ENCODE results near the gene RIC1.

The RIC1 gene

DNA sequence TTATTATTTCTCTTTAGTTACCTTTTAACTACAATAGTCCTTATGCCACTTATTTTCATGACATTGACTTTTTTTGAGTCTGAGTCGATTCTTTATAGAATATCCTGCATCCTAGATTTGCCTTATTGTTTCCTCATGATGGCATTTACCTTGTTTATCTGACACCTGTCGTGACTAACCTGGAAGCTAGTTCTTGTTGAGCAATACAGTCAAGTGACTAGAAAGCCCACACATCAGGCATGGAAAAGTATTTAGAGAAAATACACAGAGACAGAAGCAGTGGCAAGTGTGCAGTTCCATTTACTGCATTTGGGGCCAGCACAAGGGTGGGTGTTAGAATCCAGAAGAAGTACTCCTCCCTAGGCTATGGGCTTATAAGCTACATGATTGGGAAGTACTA is 106.2 kb downstream of the RIC1 start:
- peaks cover 16% of the 10 kb centered on the region for H3K36me3 Mint-ChIP-seq (ENCODE audit: insufficient read depth)
- H3K9me3 Mint-ChIP-seq: no peaks in the 10 kb centered on the region

DNA sequence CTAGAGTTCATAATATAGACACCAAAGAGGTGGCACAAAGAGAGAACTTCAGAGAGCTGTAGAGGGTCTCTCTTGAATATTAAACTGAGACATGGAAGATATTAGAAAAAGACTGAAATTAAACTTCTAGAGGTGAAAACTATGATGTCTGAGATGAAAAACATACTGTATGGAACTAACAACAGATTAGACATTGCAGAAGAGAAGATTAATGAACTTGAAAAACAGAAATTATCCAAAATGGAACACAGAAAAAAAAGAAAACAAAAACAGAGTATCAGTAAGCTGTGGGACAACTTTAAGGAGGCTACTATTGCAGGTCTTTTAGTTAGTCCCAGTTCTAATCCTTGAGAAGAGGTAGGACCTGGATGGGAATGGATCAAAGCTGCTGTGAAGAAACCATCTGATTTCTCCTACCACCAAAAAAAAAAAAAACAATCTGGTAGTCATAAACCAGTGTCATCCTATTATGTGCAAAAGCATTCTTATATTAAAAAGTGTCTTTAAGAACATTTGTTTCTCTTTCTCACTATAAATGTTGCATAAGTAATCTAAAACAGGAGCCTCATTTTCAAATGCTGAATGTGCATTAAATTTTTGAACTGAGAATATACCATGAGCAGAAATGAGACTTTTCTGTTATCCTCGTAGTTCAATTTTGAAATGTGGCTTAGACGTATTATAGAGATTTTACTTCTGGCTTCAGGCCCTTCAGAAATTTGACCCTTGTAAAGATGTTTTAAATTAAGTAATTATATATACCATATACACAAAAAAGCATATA is 107.8 kb downstream of the RIC1 start:
- ATAC-seq (replicated peaks) (no peak), DNase-seq (no peak)
- Mint-ChIP-seq H3K9me3 (no peaks in the 10 kb centered on the region), H3K36me3 (ENCODE audit: insufficient read depth) (peaks cover 16% of the 10 kb centered on the region), H3K4me3 (no peak overlapping the region), H3K27ac (peak overlapping the region in 1 of 2 donors; percentile 17), H3K27me3 (no peaks in the 10 kb centered on the region), H3K4me1 (ENCODE audit: low read depth in 2 of 2) (no peaks in the 10 kb centered on the region)

More for the DNA sequence above, 106.2 kb downstream of the RIC1 start:
- DNase-seq (no peak), ATAC-seq (replicated peaks) (no peak)
- no peak overlapping the region for H3K4me3 Mint-ChIP-seq
- no peaks in the 10 kb centered on the region for H3K4me1 Mint-ChIP-seq (ENCODE audit: low read depth in 2 of 2)
- no peaks in the 10 kb centered on the region for H3K27me3 Mint-ChIP-seq
- H3K27ac Mint-ChIP-seq: no peak overlapping the region

DNA sequence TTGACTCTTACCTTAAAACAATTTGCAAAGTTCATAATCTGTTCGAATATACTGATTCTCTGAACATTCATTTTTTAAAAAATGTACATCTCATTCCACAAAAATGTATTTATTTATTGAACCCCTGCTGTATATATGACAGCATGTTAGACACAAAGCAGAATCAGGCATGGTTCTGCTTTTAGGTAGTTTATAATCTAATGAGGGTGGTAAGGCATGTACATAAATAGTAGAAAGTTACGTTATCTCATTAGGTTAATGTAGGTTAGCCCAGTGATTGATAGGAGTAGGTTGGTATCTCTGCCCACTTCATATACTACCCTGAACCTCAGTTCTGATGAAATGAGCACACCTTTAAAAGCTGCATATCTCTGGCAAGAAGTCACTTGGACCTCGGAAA is 114.2 kb downstream of the RIC1 start:
- H3K4me1 Mint-ChIP-seq (ENCODE audit: low read depth in 2 of 2): no peaks in the 10 kb centered on the region
- H3K36me3 Mint-ChIP-seq (ENCODE audit: insufficient read depth): peaks cover 19% of the 10 kb centered on the region
- no peaks in the 10 kb centered on the region for H3K27me3 Mint-ChIP-seq
- no peak overlapping the region for H3K27ac Mint-ChIP-seq
- ATAC-seq (replicated peaks) (no peak), DNase-seq (no peak)
- no peak overlapping the region for H3K4me3 Mint-ChIP-seq
- H3K9me3 Mint-ChIP-seq: no peaks in the 10 kb centered on the region

GRCh38 chr9:5748438-5748837 is 119.5 kb downstream of the RIC1 start:
- H3K4me1 Mint-ChIP-seq (ENCODE audit: low read depth in 2 of 2): peaks cover 2 to 4% of the 10 kb centered on the region in 2 donors
- ATAC-seq (replicated peaks): no peak
- no peaks in the 10 kb centered on the region for H3K9me3 Mint-ChIP-seq
- DNase-seq: no peak
- no peak overlapping the region for H3K27ac Mint-ChIP-seq
- no peak overlapping the region for H3K4me3 Mint-ChIP-seq
- peaks cover 30% of the 10 kb centered on the region for H3K36me3 Mint-ChIP-seq (ENCODE audit: insufficient read depth)
- H3K27me3 Mint-ChIP-seq: no peaks in the 10 kb centered on the region

- no peak overlapping the region for H3K27ac Mint-ChIP-seq
- peaks cover 25% of the 10 kb centered on the region for H3K36me3 Mint-ChIP-seq (ENCODE audit: insufficient read depth)
These were observed 120.4 kb downstream of the RIC1 start for GRCh38 chr9:5749306-5749705.

DNA sequence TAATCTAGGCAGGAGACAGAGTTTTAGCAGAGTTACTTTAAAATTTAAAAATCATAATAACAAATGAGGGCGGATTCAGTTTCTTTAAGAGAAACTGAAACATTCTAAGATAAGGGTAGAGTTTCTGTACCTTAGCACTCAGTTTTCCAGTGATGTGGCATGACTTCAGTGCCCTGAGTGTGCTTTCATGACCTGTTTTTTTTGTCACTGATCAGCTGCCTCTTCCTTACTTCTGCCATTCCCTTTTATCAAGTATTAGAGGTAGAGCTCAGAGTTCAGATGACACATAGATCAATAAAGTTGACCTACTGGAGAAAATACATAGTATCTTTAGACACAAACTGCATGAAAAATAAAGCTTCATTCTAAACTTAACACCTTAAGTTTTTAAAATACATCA is 121.7 kb downstream of the RIC1 start:
- peak overlapping the region in 1 of 2 donors; percentile 46 for H3K27ac Mint-ChIP-seq

More at GRCh38 chr9:5749306-5749705, 120.4 kb downstream of the RIC1 start:
- no peak overlapping the region for H3K4me3 Mint-ChIP-seq
- no peaks in the 10 kb centered on the region for H3K9me3 Mint-ChIP-seq
- DNase-seq: no peak
- H3K4me1 Mint-ChIP-seq (ENCODE audit: low read depth in 2 of 2): peaks cover 2 to 4% of the 10 kb centered on the region in 2 donors
- no peak for ATAC-seq (replicated peaks)
- no peaks in the 10 kb centered on the region for H3K27me3 Mint-ChIP-seq

DNA sequence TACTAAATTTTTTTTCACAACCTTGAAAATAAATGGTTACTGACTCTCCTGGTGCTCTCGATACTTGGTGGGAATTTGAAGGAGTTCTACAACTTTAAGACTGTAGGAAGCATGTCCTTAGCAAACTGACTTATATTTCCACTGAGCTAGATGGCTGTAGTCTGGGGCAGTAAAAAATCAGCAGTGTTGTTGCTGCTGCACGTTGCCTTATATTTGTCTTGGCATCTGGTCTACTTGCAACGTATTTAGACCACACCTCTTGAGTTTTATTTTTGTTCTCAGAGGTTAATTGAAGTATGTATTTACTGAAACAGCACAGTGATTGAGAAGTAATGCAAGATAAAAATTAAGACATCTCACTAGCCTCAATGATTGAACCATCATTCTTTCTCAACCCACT is 127.7 kb downstream of the RIC1 start:
- Mint-ChIP-seq H3K27ac (no peak overlapping the region), H3K27me3 (no peaks in the 10 kb centered on the region), H3K9me3 (no peaks in the 10 kb centered on the region), H3K4me3 (no peak overlapping the region), H3K36me3 (ENCODE audit: insufficient read depth) (peaks cover 33% of the 10 kb centered on the region), H3K4me1 (ENCODE audit: low read depth in 2 of 2) (no peaks in the 10 kb centered on the region)
- DNase-seq (no peak), ATAC-seq (replicated peaks) (no peak)

More for the DNA sequence above, 121.7 kb downstream of the RIC1 start:
- H3K9me3 Mint-ChIP-seq: no peaks in the 10 kb centered on the region
- DNase-seq (no peak), ATAC-seq (replicated peaks) (no peak)
- H3K36me3 Mint-ChIP-seq (ENCODE audit: insufficient read depth): peaks cover 18% of the 10 kb centered on the region
- H3K4me3 Mint-ChIP-seq: no peak overlapping the region
- H3K4me1 Mint-ChIP-seq (ENCODE audit: low read depth in 2 of 2): peaks cover 2 to 4% of the 10 kb centered on the region in 2 donors
- H3K27me3 Mint-ChIP-seq: no peaks in the 10 kb centered on the region

- Mint-ChIP-seq H3K27me3 (no peaks in the 10 kb centered on the region), H3K4me3 (no peak overlapping the region), H3K27ac (peak overlapping the region in 1 of 2 donors; percentile 26), H3K36me3 (ENCODE audit: insufficient read depth) (peaks cover 54% of the 10 kb centered on the region), H3K4me1 (ENCODE audit: low read depth in 2 of 2) (peaks cover 0 to 5% of the 10 kb centered on the region in 2 donors), H3K9me3 (no peaks in the 10 kb centered on the region)
- ATAC-seq (replicated peaks) (no peak), DNase-seq (no peak)
These were observed 131.4 kb downstream of the RIC1 start for GRCh38 chr9:5760338-5760737.

- no peak overlapping the region for H3K4me3 Mint-ChIP-seq
- peak overlapping the region; percentile 5 to 24 for H3K27ac Mint-ChIP-seq
- ATAC-seq (replicated peaks) (no peak), DNase-seq (no peak)
- peaks cover 63% of the 10 kb centered on the region for H3K36me3 Mint-ChIP-seq (ENCODE audit: insufficient read depth)
- H3K4me1 Mint-ChIP-seq (ENCODE audit: low read depth in 2 of 2): peaks cover 0 to 5% of the 10 kb centered on the region in 2 donors
- no peaks in the 10 kb centered on the region for H3K9me3 Mint-ChIP-seq
- H3K27me3 Mint-ChIP-seq: no peaks in the 10 kb centered on the region
These were observed 133.5 kb downstream of the RIC1 start for GRCh38 chr9:5762421-5762820.

DNA sequence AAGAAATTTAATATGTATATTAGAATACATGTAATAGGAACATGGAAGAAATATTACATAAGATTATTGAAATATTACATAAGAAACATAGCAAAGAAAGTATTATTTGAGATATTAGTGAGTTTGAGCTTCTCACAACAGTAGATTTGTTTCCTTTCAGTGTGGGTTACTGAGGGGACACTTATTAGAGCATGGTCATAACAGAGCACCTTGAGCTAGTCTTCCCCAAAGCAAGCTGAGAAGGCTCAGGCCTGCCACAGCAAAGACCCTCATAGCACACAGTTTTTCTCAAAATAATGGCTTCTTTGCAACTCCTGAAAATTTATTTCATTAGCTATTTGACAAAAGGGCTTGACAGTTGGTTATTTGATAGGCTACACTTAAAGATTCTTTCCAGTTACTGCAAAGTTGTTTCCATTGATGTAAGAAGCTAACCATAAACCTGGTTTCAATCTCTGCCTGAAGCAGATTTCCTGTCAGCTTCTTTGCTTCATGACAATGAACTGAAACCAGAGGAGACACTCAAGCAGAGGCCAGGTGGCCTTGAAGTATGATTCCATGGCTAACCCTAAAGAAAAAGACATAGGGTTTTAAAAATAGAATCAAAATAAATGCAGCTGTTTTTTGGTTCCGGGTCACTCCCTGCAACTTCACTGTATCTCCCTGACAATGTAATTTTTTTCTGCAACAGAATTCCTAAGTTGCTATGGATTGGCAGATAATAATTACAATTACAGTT is 135.4 kb downstream of the RIC1 start:
- no peak overlapping the region for H3K4me3 Mint-ChIP-seq
- H3K27ac Mint-ChIP-seq: peak overlapping the region in 1 of 2 donors; percentile 68
- peaks cover 61% of the 10 kb centered on the region for H3K36me3 Mint-ChIP-seq (ENCODE audit: insufficient read depth)
- H3K9me3 Mint-ChIP-seq: no peaks in the 10 kb centered on the region
- H3K27me3 Mint-ChIP-seq: no peaks in the 10 kb centered on the region
- H3K4me1 Mint-ChIP-seq (ENCODE audit: low read depth in 2 of 2): peaks cover 4 to 9% of the 10 kb centered on the region in 2 donors
- no peak for DNase-seq
- no peak for ATAC-seq (replicated peaks)

- DNase-seq: no peak
- peaks cover 55% of the 10 kb centered on the region for H3K36me3 Mint-ChIP-seq (ENCODE audit: insufficient read depth)
- H3K4me1 Mint-ChIP-seq (ENCODE audit: low read depth in 2 of 2): peaks cover 4 to 9% of the 10 kb centered on the region in 2 donors
- no peaks in the 10 kb centered on the region for H3K27me3 Mint-ChIP-seq
- no peak overlapping the region for H3K4me3 Mint-ChIP-seq
- H3K9me3 Mint-ChIP-seq: no peaks in the 10 kb centered on the region
- H3K27ac Mint-ChIP-seq: peak overlapping the region; percentile 53 to 81
- no peak for ATAC-seq (replicated peaks)
These were observed 139.3 kb downstream of the RIC1 start for GRCh38 chr9:5767968-5768932.

DNA sequence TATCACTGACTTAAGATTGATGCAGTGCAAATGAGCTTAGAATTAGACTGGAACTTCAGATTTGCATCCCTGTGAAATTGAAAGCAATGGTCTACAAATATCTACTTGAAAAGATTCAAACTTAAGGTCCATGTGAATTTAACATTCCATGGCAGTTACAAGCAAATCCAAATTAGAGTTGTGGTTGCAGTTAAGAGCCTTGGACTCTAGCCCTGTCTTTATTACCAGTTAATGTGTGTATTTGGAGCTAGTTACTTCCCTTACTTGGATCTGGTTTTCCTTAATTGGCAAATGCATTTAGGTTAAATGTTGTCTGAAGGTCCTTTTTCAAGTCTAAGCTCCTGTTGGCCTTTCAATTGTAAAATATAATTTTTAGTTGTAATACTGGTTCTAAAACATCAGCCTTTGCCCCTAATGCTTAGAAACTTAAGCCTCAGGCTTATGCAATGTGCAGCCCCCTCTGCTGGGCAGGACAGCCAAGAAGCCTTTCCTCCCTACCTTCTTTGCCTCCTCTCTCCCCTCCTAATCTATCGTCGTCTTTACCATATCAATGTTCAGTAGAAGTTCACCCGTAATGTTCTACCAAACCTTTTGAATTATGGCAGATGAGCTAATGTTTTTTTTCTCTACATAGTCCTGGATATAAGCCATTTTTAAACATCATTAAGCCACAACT is 144.6 kb downstream of the RIC1 start:
- ATAC-seq (replicated peaks): no peak
- H3K4me1 Mint-ChIP-seq (ENCODE audit: low read depth in 2 of 2): peaks cover 3% of the 10 kb centered on the region in 2 donors
- H3K4me3 Mint-ChIP-seq: no peak overlapping the region
- no peak for DNase-seq
- peak overlapping the region in 1 of 2 donors; percentile 24 for H3K27ac Mint-ChIP-seq
- peaks cover 38% of the 10 kb centered on the region for H3K36me3 Mint-ChIP-seq (ENCODE audit: insufficient read depth)
- no peaks in the 10 kb centered on the region for H3K9me3 Mint-ChIP-seq
- H3K27me3 Mint-ChIP-seq: no peaks in the 10 kb centered on the region

Measured in effector memory CD8-positive, alpha-beta T cell (primary cell).